Sigmoid colon (tissue), 4 donors: ENCODE measurements around the gene ADK.

Source experiments
- EP300 ChIP-seq, 4 donors: sonication (generic); formaldehyde crosslinking; IDR thresholded peaks; one replicate each; pipeline ENCODE4 v1.6.1; 2017; ENCODE audit warnings: antibody characterized with exemption in 4 of 4
- POLR2A ChIP-seq, 2 donors: fragments of 450-650 bp; IDR thresholded peaks; one replicate each; pipeline ENCODE4 v1.6.1; 2016; ENCODE audit warnings: antibody characterized with exemption in 2 of 2, mild to moderate bottlenecking in 2 of 2, moderate library complexity in 2 of 2
- TF ChIP-seq, protein P1 (sequence below), 4 experiments: fragments of 450-650 bp in 3 of 4; fragments of 200-600 bp in 1 of 4; IDR thresholded peaks; one replicate each; pipeline ENCODE4 v1.5.1; 2016 to 2019; ENCODE audit warnings: antibody characterized with exemption in 4 of 4, mild to moderate bottlenecking in 3 of 4, moderate library complexity in 2 of 4

DNA sequence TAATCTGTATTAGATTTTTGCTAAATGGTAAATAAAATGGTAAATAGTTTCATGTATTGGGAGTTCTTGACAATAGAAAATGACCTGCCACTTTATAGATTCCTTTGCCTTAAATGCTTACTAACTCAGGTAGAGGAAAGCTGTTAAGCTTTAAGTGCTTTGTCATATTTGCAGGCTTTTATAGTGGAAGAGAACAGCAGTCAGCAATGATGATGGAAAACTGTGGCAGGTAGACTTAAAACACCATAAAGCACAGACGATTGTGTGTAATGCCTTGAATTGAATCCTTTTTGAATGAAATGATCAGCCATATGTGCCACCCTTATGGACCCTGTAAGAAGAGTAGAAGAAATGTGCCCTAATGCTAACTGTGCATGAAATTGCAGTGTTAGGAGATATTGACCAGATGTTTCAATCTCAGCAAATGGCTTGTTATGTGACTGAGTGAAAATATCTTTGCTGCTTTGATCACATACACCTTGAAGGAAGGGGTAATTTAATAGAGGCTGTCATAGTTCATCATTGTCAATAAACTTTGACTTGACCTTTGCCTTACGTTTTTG is 230.4 kb downstream of the ADK start:
- TF ChIP-seq, protein P1, sequence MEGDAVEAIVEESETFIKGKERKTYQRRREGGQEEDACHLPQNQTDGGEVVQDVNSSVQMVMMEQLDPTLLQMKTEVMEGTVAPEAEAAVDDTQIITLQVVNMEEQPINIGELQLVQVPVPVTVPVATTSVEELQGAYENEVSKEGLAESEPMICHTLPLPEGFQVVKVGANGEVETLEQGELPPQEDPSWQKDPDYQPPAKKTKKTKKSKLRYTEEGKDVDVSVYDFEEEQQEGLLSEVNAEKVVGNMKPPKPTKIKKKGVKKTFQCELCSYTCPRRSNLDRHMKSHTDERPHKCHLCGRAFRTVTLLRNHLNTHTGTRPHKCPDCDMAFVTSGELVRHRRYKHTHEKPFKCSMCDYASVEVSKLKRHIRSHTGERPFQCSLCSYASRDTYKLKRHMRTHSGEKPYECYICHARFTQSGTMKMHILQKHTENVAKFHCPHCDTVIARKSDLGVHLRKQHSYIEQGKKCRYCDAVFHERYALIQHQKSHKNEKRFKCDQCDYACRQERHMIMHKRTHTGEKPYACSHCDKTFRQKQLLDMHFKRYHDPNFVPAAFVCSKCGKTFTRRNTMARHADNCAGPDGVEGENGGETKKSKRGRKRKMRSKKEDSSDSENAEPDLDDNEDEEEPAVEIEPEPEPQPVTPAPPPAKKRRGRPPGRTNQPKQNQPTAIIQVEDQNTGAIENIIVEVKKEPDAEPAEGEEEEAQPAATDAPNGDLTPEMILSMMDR (IDR thresholded peaks at IDR 0.05), result no peak
- TF ChIP-seq EP300 (IDR thresholded peaks at IDR 0.05) (no peak), POLR2A (IDR thresholded peaks at IDR 0.05) (no peak)
